VCaP (cell line): ENCODE data around the gene SLC30A9.

Source experiments
- H3K27ac ChIP-seq: fragments of 450-650 bp; 2 replicates; pipeline ENCODE4 v1.5.1; 2017
- CTCF ChIP-seq: fragments of 450-650 bp; conservative IDR thresholded peaks from 2 replicates; pipeline ENCODE4 v1.5.1; 2017; ENCODE audit warnings: mild to moderate bottlenecking, moderate library complexity

The SLC30A9 gene

GRCh38 chr4:41964401-41964800, 25.9 kb upstream of the SLC30A9 start:
- H3K27ac ChIP-seq = no peak overlapping the region
- no peak for TF ChIP-seq CTCF

GRCh38 chr4:41967392-41967791, 22.9 kb upstream of the SLC30A9 start:
- no peak overlapping the region for H3K27ac ChIP-seq
- TF ChIP-seq CTCF = no peak

- H3K27ac ChIP-seq = no peak overlapping the region
- TF ChIP-seq CTCF = no peak
Measured at GRCh38 chr4:41969671-41970070, 20.7 kb upstream of the SLC30A9 start.

- no peak for TF ChIP-seq CTCF
- H3K27ac ChIP-seq = no peak overlapping the region
Measured at GRCh38 chr4:41975341-41975740, 15.0 kb upstream of the SLC30A9 start.

DNA sequence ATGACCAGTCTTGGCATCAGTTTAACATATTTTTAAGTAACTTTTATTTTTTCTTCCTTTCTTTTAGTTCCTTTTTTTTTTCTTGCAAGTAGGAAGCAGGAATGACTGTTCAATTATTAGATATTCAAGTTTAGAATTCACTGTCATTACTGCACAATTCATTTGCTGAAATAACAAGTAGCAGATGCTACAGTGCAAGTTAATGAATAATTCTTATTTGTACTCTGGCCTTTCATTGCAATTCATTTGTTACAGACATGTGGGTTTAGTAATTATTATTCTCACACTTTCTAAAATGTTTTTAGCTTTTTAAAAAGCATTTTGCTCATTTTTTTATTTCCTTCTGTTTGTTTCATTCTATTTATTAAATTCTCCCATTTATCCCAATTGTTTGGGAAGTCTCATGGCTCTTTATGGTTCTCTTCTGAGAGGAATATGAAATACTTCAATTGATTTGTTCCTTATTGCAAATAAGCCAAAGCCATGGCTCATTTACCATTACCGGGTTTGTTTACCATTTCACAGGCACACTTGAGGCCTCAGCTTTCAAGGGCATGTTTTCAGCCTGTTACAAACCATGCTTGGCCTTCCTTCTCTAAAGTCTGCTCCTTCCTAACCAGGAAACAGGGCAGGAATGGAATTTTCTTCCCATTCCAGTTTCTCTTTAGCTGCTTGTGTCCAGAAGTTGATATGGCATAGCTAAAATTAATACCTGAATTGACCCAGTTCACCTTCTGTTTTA, 13.4 kb upstream of the SLC30A9 start:
- no peak for TF ChIP-seq CTCF
- no peak overlapping the region for H3K27ac ChIP-seq

GRCh38 chr4:41977709-41978108, 12.6 kb upstream of the SLC30A9 start:
- TF ChIP-seq CTCF = no peak
- no peak overlapping the region for H3K27ac ChIP-seq

DNA sequence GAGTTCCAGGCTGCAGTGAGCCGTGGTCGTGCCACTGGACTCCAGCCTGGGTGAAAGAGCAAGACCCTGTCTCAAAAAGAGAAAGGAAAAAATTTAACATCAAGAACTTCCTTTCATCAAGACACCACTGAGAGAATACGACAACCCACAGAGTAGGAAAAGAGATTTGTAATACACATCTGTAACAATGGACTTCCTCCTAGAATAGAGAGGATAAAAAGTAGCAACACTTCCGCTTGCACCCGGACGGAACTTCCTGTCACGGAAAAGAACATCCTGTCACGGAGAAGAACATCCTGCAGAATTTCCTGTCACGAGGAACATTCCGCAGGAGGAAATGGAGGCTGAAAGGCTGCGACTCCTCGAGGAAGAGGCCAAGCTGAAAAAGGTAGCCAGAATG, 8.9 kb upstream of the SLC30A9 start, which contains the start of gene DCAF4L1:
DCAF4L1 (plus strand) TSS at position 301 of the 400 bp plus-strand sequence; CDS start at position 338, 37 bp downstream.
- H3K27ac ChIP-seq = no peak within 1 kb of the TSS
- TF ChIP-seq CTCF = no peak
